Inferior parietal cortex (tissue), 1 donor: Measurements from ENCODE around the gene FAT4.

Source experiments
- DNase-seq: peaks from one replicate; pipeline ENCODE4 v3.0.0-alpha.2; 2016; ENCODE audit errors: extremely low spot score

Gene FAT4

GRCh38 chr4:125314676-125315575 lies at the start of gene FAT4:
Gene FAT4, plus strand, starts transcription at chr4:125314955. Its CDS starts 1,457 bp downstream, at chr4:125316412.
- DNase-seq: peak; percentile 80

GRCh38 chr4:125265846-125266245 lies 48.9 kb upstream of the FAT4 start:
- DNase-seq: no peak

- DNase-seq: no peak
Observed at GRCh38 chr4:125266901-125267604, 47.7 kb upstream of the FAT4 start.

GRCh38 chr4:125267630-125268029 lies 47.1 kb upstream of the FAT4 start:
- DNase-seq: no peak

GRCh38 chr4:125268068-125268755 lies 46.5 kb upstream of the FAT4 start:
- no peak for DNase-seq

- DNase-seq: no peak
Observed at GRCh38 chr4:125276811-125277210, 37.9 kb upstream of the FAT4 start.

- DNase-seq: no peak
Observed at GRCh38 chr4:125277790-125278189, 37.0 kb upstream of the FAT4 start.

- DNase-seq: no peak
Observed at GRCh38 chr4:125280892-125281403, 33.8 kb upstream of the FAT4 start.

- peak; percentile 49 for DNase-seq
Observed at GRCh38 chr4:125283707-125284279, 31.0 kb upstream of the FAT4 start.

- DNase-seq: no peak
Observed at GRCh38 chr4:125297116-125297515, 17.6 kb upstream of the FAT4 start.

- DNase-seq: no peak
Observed at GRCh38 chr4:125303058-125303457, 11.7 kb upstream of the FAT4 start.

- no peak for DNase-seq
Observed at GRCh38 chr4:125303821-125304220, 10.9 kb upstream of the FAT4 start.

- DNase-seq: no peak
Observed at GRCh38 chr4:125306112-125306511, 8.6 kb upstream of the FAT4 start.

GRCh38 chr4:125306533-125306932 lies 8.2 kb upstream of the FAT4 start:
- no peak for DNase-seq

- no peak for DNase-seq
Observed at GRCh38 chr4:125311503-125311902, 3.3 kb upstream of the FAT4 start.

- peak; percentile 96 for DNase-seq
Observed at GRCh38 chr4:125313497-125313896, 1.3 kb upstream of the FAT4 start.

GRCh38 chr4:125313989-125314667 lies 627 bp upstream of the FAT4 start:
- no peak for DNase-seq

GRCh38 chr4:125315576-125316400 lies 1.0 kb downstream of the FAT4 start:
- peak; percentile 60 for DNase-seq

GRCh38 chr4:125316401-125316790 lies 1.6 kb downstream of the FAT4 start:
- no peak for DNase-seq

- DNase-seq: no peak
Observed at GRCh38 chr4:125316791-125317524, 2.2 kb downstream of the FAT4 start.
